Measurements from ENCODE around the gene TEPSIN. TPM values are rescaled to one million over a fixed set of nuclear protein-coding genes. Genes with fewer than 3 reads are reported as not detected.

TEPSIN gene
- polyA plus RNA-seq, 1 donor (not counting 4 experiments of a cell fraction or from before 2014, with no cell fraction given): 7.1 TPM

DNA sequence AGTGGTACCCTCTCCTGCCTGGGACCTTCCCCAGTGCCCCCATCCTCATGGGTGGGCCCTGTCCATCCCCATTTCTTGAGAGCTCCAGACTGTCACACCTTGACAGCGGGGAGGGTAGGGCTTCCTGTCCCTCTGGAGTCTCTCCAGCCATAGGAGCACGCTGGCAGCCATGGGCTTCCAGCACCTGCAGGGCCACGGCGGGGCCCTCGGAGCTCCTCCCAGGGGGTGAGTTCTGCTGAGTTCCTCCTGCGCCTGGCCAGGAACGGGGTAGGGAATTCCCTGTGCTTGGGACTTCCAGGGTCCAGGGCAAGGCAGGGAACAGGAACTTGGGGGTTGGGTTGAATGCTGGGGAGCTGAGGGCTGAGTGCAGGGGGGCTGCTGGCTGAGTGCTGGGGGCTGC, 49.8 kb downstream of the TEPSIN start:
- Histone ChIP-seq H3K4me1 (ENCODE audit: control insufficient read depth, extremely low read depth, insufficient read depth, low read length) (no peaks in the 10 kb centered on the region), H3K79me2 (ENCODE audit: control insufficient read depth, insufficient read depth, low read length) (no peaks in the 10 kb centered on the region), H2AFZ (ENCODE audit: control insufficient read depth, low read length) (no peak overlapping the region), H3K9me1 (ENCODE audit: control insufficient read depth, extremely low read depth, insufficient read depth, low read length) (no peaks in the 10 kb centered on the region), H3K9me3 (ENCODE audit: control insufficient read depth, low read depth, low read length) (no peaks in the 10 kb centered on the region), H3K36me3 (ENCODE audit: control insufficient read depth in 2 of 2, extremely low read depth in 1 of 2, insufficient read depth in 2 of 2, low read length in 2 of 2) (peaks cover 0 to 3% of the 10 kb centered on the region in 2 experiments), H3K27me3 (ENCODE audit: control insufficient read depth, extremely low read depth, insufficient read depth, low read length) (no peaks in the 10 kb centered on the region), H3K27ac (ENCODE audit: control insufficient read depth, insufficient read depth, low read length) (no peak overlapping the region), H4K20me1 (ENCODE audit: control insufficient read depth, extremely low read depth, insufficient read depth, low read length) (no peaks in the 10 kb centered on the region), H3K4me3 (ENCODE audit: control insufficient read depth in 2 of 3, extremely low read depth in 1 of 3, insufficient read depth in 2 of 3, low read depth in 1 of 3, low read length in 3 of 3) (no peak overlapping the region), H3K9ac (ENCODE audit: control insufficient read depth, extremely low read depth, insufficient read depth, low read length) (no peak overlapping the region), H3K4me2 (ENCODE audit: control insufficient read depth, extremely low read depth, insufficient read depth, low read depth, low read length) (no peak overlapping the region)
- no peak for TF ChIP-seq CTCF (optimal IDR thresholded peaks at IDR 0.05 in 1 of 3, IDR thresholded peaks at IDR 0.05 in 1 of 3, conservative IDR thresholded peaks at IDR 0.05 in 1 of 3; ENCODE audit: extremely low read depth in 1 of 3, insufficient read depth in 2 of 3, low read length in 3 of 3)
- no peak for TF ChIP-seq EZH2 (IDR thresholded peaks at IDR 0.05; ENCODE audit: low read length)
- no peak for FAIRE-seq
- DNase-seq (ENCODE audit: low read depth, low spot score): no peak
- dilution Hi-C loops (cut with MboI; ENCODE audit: extremely low pct_ligation_motif_present, low sequenced_read_pairs): no loop called here

- peaks cover 0 to 3% of the 10 kb centered on the region in 2 experiments for H3K36me3 ChIP-seq (ENCODE audit: control insufficient read depth in 2 of 2, extremely low read depth in 1 of 2, insufficient read depth in 2 of 2, low read length in 2 of 2)
- H2AFZ ChIP-seq (ENCODE audit: control insufficient read depth, low read length): no peak overlapping the region
- H3K4me3 ChIP-seq (ENCODE audit: control insufficient read depth in 2 of 3, extremely low read depth in 1 of 3, insufficient read depth in 2 of 3, low read depth in 1 of 3, low read length in 3 of 3): no peak overlapping the region
- H3K27me3 ChIP-seq (ENCODE audit: control insufficient read depth, extremely low read depth, insufficient read depth, low read length): no peaks in the 10 kb centered on the region
- no peak overlapping the region for H3K4me2 ChIP-seq (ENCODE audit: control insufficient read depth, extremely low read depth, insufficient read depth, low read depth, low read length)
- DNase-seq (ENCODE audit: low read depth, low spot score): no peak
- dilution Hi-C loops (cut with MboI; ENCODE audit: extremely low pct_ligation_motif_present, low sequenced_read_pairs): no loop called here
- no peaks in the 10 kb centered on the region for H3K79me2 ChIP-seq (ENCODE audit: control insufficient read depth, insufficient read depth, low read length)
- H3K4me1 ChIP-seq (ENCODE audit: control insufficient read depth, extremely low read depth, insufficient read depth, low read length): no peaks in the 10 kb centered on the region
- no peaks in the 10 kb centered on the region for H3K9me1 ChIP-seq (ENCODE audit: control insufficient read depth, extremely low read depth, insufficient read depth, low read length)
- FAIRE-seq: no peak
- no peak overlapping the region for H3K9ac ChIP-seq (ENCODE audit: control insufficient read depth, extremely low read depth, insufficient read depth, low read length)
- no peaks in the 10 kb centered on the region for H4K20me1 ChIP-seq (ENCODE audit: control insufficient read depth, extremely low read depth, insufficient read depth, low read length)
- H3K27ac ChIP-seq (ENCODE audit: control insufficient read depth, insufficient read depth, low read length): no peak overlapping the region
- TF ChIP-seq CTCF (optimal IDR thresholded peaks at IDR 0.05 in 1 of 3, IDR thresholded peaks at IDR 0.05 in 1 of 3, conservative IDR thresholded peaks at IDR 0.05 in 1 of 3; ENCODE audit: extremely low read depth in 1 of 3, insufficient read depth in 2 of 3, low read length in 3 of 3) (no peak), EZH2 (IDR thresholded peaks at IDR 0.05; ENCODE audit: low read length) (no peak)
- H3K9me3 ChIP-seq (ENCODE audit: control insufficient read depth, low read depth, low read length): no peaks in the 10 kb centered on the region
These were observed 50.4 kb downstream of the TEPSIN start for GRCh38 chr17:81188491-81188840.
